ENCODE results near the gene GAS2L3. TPM values are rescaled to one million over a fixed set of nuclear protein-coding genes. Genes with fewer than 3 reads are reported as not detected.

GAS2L3 gene
- total RNA-seq, 1 experiment from 2014 or later, result 38.7 TPM

GRCh38 chr12:100567945-100568344, 5.5 kb upstream of the GAS2L3 start:
- BruUV-seq (replicated peaks), result no TSS peak
- RAD21 ChIA-PET (ENCODE audit: low non-redundant PET in 1 of 2, low total read pairs in 2 of 2, uncharacterized antibody in 2 of 2, unreplicated experiment in 2 of 2), result no interaction called here

More at GRCh38 chr12:100567945-100568344, 5.5 kb upstream of the GAS2L3 start:
- Histone ChIP-seq H3K4me1 (ENCODE audit: control insufficient read depth in 1 of 2, insufficient read depth in 2 of 2, low read length in 2 of 2) (peaks cover 2% of the 10 kb centered on the region in 2 experiments; a peak in 3 of 4 replicates), H3K27ac (ENCODE audit: low read depth, low read length) (no peak overlapping the region), H3K79me2 (ENCODE audit: insufficient read depth, low read length) (no peaks in the 10 kb centered on the region), H3K4me2 (ENCODE audit: low read length) (no peak overlapping the region), H3K9me3 (ENCODE audit: control insufficient read depth in 1 of 2, insufficient read depth in 1 of 2, low read depth in 1 of 2, low read length in 2 of 2) (no peaks in the 10 kb centered on the region), H3K4me3 (replicated peaks in 1 of 2; ENCODE audit: low read depth in 1 of 2, low read length in 2 of 2) (no peak overlapping the region), H3K27me3 (ENCODE audit: insufficient read depth, low read length) (peaks cover 12% of the 10 kb centered on the region; the same call in 1 of the 2 replicates), H3K9me2 (ENCODE audit: insufficient read depth) (no peaks in the 10 kb centered on the region), H4K20me1 (ENCODE audit: insufficient read depth) (no peaks in the 10 kb centered on the region), H3K9ac (ENCODE audit: low read length) (no peak overlapping the region), H3K36me3 (ENCODE audit: control insufficient read depth in 1 of 2, insufficient read depth in 2 of 2, low read length in 2 of 2) (no peaks in the 10 kb centered on the region), H2AFZ (ENCODE audit: low read depth, low read length, poor library complexity, severe bottlenecking) (no peak overlapping the region)
- ChIA-PET CTCF (interaction anchor here (0.9 kb wide), 1 partner anchor 101 kb away, joined by 3 read pairs; no protein-coding TSS in a partner anchor), POLR2A (no interaction called here)
- TF ChIP-seq CTCF (IDR thresholded peaks at IDR 0.05 in 2 of 3, conservative IDR thresholded peaks at IDR 0.05 in 1 of 3; ENCODE audit: borderline replicate concordance in 1 of 3, insufficient read depth in 1 of 3, low read depth in 2 of 3, low read length in 2 of 3), result no peak
- no peak for TF ChIP-seq REST (IDR thresholded peaks at IDR 0.05; ENCODE audit: low read depth)
- no peak for TF ChIP-seq EGR1 (IDR thresholded peaks at IDR 0.05; ENCODE audit: low read depth)
- TF ChIP-seq EZH2 (IDR thresholded peaks at IDR 0.05), result no peak
- TF ChIP-seq SP1 (IDR thresholded peaks at IDR 0.05; ENCODE audit: low read depth), result no peak
- no peak for TF ChIP-seq MAX (IDR thresholded peaks at IDR 0.05)
- TF ChIP-seq ATF3 (IDR thresholded peaks at IDR 0.05), result no peak
- no peak for TF ChIP-seq YY1 (IDR thresholded peaks at IDR 0.05; ENCODE audit: extremely low read depth, insufficient replicate concordance, low read depth, low read length)
- no peak for TF ChIP-seq EZH2phosphoT487 (IDR thresholded peaks at IDR 0.05; ENCODE audit: borderline replicate concordance)
- TF ChIP-seq FOSL1 (IDR thresholded peaks at IDR 0.05; ENCODE audit: low read depth), result no peak
- TF ChIP-seq SRF (IDR thresholded peaks at IDR 0.05; ENCODE audit: low read depth), result no peak
- no peak for TF ChIP-seq TCF7L2 (IDR thresholded peaks at IDR 0.05; ENCODE audit: borderline replicate concordance, extremely low read depth, insufficient read depth, insufficient read length)
- TF ChIP-seq SIN3A (IDR thresholded peaks at IDR 0.05; ENCODE audit: low read depth), result no peak
- no peak for TF ChIP-seq POLR2A (IDR thresholded peaks at IDR 0.05; ENCODE audit: borderline replicate concordance, extremely low read depth, insufficient read depth, insufficient read length)
- DNase-seq (ENCODE audit: low read depth, low spot score), result no peak
- ATAC-seq, result no peak
- intact Hi-C loops (cut with micrococcal nuclease), result no loop called here
